GM20000 (cell line): Measurements from ENCODE around the gene FNDC3A.

ENCODE experiments used
- DNase-seq: peaks from one replicate; pipeline ENCODE4 v3.0.0; 2012; ENCODE audit warnings: low spot score
- TF ChIP-seq, protein P1 (sequence below): IDR thresholded peaks from 2 replicates; pipeline ENCODE4 v1.5.1; 2012; ENCODE audit warnings: mild to moderate bottlenecking, control low read depth; ENCODE audit errors: extremely low read depth, missing control alignments

FNDC3A gene

DNA sequence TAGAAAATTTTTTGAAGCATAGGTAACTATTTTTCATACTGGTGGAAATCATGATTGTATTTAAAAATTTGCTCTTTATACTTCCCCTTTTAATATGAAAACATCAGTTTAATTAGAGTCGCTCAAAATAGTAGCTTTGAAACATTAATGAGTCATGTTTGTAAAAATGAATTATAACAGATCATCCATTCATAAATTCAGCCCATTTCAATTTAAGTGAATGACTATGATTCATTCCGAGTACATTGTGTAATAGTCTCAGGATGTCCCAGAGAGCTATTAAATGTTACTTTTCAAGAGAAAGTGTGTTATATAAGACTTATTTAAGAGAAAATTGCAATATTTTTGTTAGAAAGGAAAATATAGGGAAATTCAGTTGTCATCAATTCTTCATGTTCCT, 111.0 kb downstream of the FNDC3A start:
- DNase-seq: no peak
- TF ChIP-seq, protein P1, sequence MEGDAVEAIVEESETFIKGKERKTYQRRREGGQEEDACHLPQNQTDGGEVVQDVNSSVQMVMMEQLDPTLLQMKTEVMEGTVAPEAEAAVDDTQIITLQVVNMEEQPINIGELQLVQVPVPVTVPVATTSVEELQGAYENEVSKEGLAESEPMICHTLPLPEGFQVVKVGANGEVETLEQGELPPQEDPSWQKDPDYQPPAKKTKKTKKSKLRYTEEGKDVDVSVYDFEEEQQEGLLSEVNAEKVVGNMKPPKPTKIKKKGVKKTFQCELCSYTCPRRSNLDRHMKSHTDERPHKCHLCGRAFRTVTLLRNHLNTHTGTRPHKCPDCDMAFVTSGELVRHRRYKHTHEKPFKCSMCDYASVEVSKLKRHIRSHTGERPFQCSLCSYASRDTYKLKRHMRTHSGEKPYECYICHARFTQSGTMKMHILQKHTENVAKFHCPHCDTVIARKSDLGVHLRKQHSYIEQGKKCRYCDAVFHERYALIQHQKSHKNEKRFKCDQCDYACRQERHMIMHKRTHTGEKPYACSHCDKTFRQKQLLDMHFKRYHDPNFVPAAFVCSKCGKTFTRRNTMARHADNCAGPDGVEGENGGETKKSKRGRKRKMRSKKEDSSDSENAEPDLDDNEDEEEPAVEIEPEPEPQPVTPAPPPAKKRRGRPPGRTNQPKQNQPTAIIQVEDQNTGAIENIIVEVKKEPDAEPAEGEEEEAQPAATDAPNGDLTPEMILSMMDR: no peak

DNA sequence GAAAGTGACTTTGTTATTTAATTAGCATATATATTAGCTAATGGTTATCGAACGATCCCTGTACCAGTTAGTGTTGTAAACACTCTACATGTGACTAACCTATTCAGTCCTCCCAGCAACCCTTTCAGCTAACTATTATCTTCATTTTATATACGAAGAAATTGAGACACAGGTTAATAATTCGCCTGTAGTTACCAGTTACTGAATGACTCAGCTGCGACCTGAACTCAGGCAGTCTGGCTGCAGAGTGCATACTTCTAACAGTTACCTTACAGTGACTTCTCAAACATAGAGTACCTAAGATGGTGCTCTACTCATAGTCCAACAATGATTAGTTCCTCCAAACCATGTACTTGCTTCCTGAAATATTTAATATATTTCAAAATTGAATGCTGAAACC, 117.7 kb downstream of the FNDC3A start:
- DNase-seq: no peak
- TF ChIP-seq, protein P1: no peak

DNA sequence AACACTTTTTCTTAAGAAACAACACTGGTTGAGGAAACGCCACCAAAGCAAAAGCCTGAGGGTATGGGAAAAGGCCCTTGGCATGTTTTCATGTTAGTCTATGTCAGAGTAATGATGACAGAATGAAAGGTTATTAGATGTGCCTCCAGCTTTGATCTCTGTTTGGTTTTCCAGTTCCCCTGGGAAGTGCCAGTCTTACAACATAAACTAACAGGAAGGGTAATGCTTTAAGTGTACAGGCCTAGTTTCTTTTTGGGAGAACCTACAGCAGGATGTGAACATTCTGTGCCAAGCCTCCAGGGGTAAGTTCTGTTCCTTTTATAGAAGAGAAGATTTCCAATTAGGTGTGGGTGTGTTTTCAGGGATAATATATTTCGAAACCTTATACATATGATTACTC, 121.7 kb downstream of the FNDC3A start:
- DNase-seq: no peak
- TF ChIP-seq, protein P1: no peak

DNA sequence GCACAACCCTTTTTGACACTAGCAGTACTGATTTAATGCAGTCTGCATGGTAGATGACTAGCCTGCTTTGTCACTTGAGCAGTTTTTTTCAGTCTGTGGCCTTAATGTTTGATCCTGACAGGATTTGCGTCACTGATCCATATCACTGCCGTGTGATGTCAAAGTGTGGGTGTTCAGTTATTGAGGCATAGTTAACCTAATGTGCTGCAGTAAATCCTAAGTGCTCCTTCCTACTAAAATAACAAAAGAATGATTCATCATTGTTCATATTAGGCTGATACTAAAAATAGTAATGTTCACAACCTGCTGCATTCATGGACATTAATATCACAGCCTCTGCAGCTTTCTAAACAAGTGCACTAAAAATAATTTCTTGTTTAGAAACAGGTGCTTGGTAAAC, 122.5 kb downstream of the FNDC3A start:
- TF ChIP-seq, protein P1: no peak
- no peak for DNase-seq

DNA sequence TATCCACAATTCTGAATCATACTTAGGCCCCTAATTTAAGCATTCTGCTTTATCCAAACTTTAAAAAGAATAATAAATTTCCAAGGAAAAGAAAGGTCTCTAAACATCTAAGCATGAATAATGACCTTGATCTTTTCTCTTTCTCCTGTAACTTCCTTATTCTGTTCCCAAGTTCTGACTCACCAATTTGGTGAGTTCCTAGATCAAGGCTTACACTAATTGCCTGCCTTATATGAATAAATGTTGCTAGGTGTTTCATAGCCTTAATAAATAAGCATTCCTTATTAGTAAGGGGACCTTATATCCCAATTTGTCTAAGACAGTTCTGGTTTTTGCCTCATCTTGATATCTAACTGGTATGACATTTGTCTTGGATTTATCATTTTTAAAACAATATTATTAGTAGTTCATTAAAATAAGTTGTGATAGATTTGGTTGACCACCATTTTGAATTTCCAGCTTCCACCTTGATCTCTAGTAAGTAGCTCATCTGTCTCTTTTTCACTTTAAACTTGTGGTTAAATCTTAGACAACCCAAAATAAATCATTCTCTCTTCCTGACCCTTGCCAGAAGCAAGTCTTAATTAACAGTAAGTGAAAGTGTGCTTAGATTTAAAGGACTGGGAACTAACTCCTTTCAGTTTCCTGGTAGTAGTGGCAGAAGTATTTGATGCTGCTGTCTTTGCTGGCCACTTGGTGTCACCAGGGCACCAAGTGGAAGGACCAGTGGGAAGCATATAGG, 123.2 kb downstream of the FNDC3A start:
- DNase-seq: no peak
- TF ChIP-seq, protein P1: no peak

DNA sequence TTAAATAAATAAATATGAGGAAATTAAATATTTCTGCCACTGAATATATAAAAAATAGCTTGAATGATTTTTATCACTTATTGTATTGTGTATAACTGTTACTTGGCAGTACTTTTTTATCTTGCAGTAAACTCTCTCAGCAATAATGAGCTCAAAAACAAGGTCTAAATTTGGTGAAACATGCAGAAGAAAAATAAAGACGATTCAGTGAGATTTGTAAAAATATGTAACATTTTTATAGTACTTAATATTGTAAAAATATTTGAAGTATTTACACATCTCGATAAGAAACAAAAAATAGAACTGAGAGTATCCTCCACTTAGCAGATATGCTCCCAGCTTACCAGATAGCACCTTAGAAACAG, 123.8 kb downstream of the FNDC3A start:
- TF ChIP-seq, protein P1: no peak
- no peak for DNase-seq

DNA sequence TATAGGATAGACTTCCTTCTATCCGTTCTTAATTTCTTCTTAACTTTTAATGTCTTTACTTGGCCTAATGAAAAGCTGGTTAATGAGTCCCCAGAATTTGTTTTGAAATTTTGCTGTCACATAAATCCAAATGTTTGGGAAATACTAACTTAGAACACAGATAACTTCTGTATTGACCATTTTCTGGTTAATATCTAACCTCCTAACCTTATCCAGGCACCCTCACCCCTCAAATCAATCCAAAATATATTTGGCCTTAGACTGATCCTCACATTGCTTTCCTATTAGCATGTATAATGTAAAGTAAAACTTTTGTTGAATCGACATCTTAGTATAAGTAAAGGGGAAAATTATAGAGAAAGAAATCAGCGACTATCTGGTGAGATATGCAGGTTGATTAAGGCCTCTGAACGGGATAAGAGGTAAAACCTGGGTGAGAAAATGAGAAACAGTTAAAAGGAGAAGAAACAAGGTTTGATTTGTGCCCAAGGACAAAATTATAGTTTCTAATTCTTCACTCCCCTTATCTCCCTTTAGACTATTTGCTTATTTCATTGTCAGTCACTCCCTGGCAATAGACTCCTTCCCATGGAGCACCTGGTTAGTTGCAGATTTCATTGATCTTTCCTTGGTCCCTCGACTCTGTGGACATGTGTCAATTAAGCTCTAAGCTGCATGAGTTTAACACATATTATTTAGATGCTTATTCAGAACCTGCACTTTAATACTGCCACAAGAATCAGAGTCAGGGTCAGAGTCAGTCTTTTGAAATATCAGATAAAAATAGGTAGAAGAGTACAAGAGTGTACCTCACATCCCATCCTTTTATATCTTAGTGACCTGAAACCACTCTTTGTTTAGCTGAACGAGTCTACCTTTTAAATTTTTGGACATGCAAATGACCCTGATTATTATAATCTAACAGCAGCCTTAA, 125.2 kb downstream of the FNDC3A start:
- no peak for DNase-seq
- TF ChIP-seq, protein P1: no peak
